GM13976 (cell line): ENCODE measurements around the gene SFXN5.

Source experiments
- DNase-seq: peaks from one replicate; pipeline ENCODE4 v3.0.0; 2012; ENCODE audit warnings: low spot score
- CTCF ChIP-seq: IDR thresholded peaks from 2 replicates; pipeline ENCODE4 v1.5.1; 2012; ENCODE audit warnings: borderline replicate concordance, mild to moderate bottlenecking; ENCODE audit not compliant: insufficient read depth; ENCODE audit errors: extremely low read depth, missing control alignments, control extremely low read depth
- in situ Hi-C: fragments of 300-500 bp; cut with MboI; formaldehyde crosslinking; loops from one replicate; pipeline ENCODE4 v1.12.0; 2022; ENCODE audit warnings: low sequenced_read_pairs, mixed read lengths, inconsistent platforms; ENCODE audit not compliant: unreplicated experiment

SFXN5 gene

GRCh38 chr2:73088211-73088610 lies 16.7 kb upstream of the SFXN5 start:
- no peak for TF ChIP-seq CTCF
- no peak for DNase-seq
- in situ Hi-C loops, result loop anchor here (10.0 kb wide), 1 partner anchor 77 kb away; no protein-coding TSS in a partner anchor

- no peak for TF ChIP-seq CTCF
- in situ Hi-C loops, result loop anchor here (10.0 kb wide), 1 partner anchor 77 kb away; no protein-coding TSS in a partner anchor
- no peak for DNase-seq
Observed at GRCh38 chr2:73087311-73087710, 15.8 kb upstream of the SFXN5 start.

GRCh38 chr2:73085691-73086090 lies 14.2 kb upstream of the SFXN5 start:
- peak; percentile 88 for DNase-seq
- in situ Hi-C loops, result loop anchor here (10.0 kb wide), 1 partner anchor 79 kb away; no protein-coding TSS in a partner anchor
- peak; percentile 82 for TF ChIP-seq CTCF

- DNase-seq, result no peak
- no peak for TF ChIP-seq CTCF
- in situ Hi-C loops, result loop anchor here (10.0 kb wide), 1 partner anchor 80 kb away; no protein-coding TSS in a partner anchor
Observed at GRCh38 chr2:73084971-73085370, 13.5 kb upstream of the SFXN5 start.

- TF ChIP-seq CTCF, result no peak
- in situ Hi-C loops, result loop anchor here (10.0 kb wide), 1 partner anchor 81 kb away; no protein-coding TSS in a partner anchor
Observed at GRCh38 chr2:73083886-73084800, 12.6 kb upstream of the SFXN5 start.

GRCh38 chr2:73082523-73083410 lies 11.3 kb upstream of the SFXN5 start:
- in situ Hi-C loops, result loop anchor here (10.0 kb wide), 1 partner anchor 82 kb away; no protein-coding TSS in a partner anchor
- TF ChIP-seq CTCF, result no peak
- no peak for DNase-seq

More at GRCh38 chr2:73083886-73084800, 12.6 kb upstream of the SFXN5 start:
- DNase-seq, result no peak
